CD4-positive, alpha-beta T cell treated with Interleukin-17A for 1 hour (primary cell): ENCODE results near the gene TPCN2.
"Not testable (repeated sequence)": the region's sequence is repeated elsewhere in the genome, so short reads cannot be mapped to it uniquely, and the experiment has no call there.

Source experiments
- DNase-seq: peaks from one replicate; pipeline ENCODE4 v3.0.0-alpha.2; 2020

Gene TPCN2

DNA sequence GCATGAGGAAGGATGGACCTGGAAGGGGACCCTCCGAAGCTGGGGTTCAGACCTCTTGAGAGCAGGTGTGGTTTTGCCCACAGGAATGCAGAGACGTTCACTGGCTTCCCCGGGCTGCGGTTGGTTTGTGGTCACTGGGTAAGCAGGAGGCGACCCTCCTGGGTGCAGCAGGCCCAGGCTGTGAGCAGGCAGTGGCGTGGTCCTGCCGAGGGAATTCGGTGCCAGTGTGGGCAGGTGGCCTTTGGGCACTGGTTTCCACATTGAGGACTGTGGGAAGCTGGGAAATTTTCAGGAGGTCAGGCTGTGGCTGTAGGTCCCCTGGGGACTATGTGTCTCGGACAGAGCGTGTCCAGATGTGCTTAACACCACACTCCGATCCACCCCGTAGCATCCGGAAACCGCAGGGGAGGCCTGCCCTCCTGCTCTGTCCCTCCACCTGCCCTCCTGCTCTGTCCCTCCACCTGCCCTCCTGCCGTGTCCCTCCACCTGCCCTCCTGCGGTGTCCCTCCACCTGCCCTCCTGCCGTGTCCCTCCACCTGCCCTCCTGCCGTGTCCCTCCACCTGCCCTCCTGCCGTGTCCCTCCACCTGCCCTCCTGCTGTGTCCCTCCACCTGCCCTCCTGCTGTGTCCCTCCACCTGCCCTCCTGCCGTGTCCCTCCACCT, 27.5 kb downstream of the TPCN2 start:
- no peak for DNase-seq

DNA sequence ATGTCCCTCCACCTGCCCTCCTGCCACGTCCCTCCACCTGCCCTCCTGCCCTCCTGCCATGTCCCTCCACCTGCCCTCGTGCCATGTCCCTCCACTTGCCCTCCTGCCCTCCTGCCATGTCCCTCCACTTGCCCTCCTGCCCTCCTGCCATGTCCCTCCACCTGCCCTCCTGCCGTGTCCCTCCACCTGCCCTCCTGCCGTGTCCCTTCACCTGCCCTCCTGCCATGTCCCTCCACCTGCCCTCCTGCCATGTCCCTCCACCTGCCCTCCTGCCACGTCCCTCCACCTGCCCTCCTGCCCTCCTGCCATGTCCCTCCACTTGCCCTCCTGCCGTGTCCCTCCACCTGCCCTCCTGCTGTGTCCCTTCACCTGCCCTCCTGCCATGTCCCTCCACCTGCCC, 28.2 kb downstream of the TPCN2 start:
- not testable (repeated sequence) for DNase-seq

DNA sequence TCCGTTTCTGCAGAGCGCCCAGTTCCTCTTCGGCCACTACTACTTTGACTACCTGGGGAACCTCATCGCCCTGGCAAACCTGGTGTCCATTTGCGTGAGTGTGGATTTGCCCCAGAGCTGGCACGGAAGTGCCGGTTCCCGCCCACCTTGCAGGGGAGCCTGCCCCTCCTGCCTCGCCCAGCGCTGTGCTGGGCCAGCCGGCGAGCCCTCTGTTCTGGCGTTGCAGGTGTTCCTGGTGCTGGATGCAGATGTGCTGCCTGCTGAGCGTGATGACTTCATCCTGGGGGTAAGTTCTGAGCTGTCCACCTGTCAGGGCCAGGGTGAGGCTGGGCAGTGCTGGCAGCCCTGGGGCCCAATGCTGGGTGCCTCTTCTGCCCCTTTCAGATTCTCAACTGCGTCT, 29.8 kb downstream of the TPCN2 start:
- DNase-seq, result no peak

DNA sequence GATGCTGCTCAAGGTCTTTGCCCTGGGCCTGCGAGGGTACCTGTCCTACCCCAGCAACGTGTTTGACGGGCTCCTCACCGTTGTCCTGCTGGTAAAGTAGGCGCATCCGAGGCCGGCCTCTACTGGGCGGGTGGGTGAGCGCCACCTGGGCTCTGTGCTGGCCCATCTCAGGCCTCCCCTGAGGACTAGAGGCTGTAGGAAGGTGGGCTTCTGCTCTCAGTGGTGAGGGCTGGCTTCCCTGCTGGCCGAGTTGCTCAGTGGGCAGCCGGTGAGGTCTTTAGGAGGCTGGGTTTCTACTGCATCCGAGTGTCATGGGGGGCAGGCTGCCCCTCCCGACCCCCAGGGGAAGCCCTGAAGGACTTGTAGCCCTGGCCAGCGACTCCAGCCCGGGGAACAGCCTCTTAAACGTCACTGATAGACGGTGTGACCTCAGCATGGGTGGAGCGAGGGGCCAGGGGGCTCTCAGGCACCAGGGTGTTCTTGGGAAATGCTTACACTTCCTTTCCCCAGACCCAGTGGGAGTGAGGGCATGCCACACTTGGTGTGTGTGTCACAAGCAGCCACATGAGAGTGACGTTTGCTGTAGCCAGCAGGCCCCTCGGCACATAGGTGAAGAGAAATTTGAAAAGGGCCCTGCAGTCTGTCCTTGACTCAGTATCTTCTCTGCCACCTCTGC, 30.3 kb downstream of the TPCN2 start:
- DNase-seq, result peak; percentile 9

DNA sequence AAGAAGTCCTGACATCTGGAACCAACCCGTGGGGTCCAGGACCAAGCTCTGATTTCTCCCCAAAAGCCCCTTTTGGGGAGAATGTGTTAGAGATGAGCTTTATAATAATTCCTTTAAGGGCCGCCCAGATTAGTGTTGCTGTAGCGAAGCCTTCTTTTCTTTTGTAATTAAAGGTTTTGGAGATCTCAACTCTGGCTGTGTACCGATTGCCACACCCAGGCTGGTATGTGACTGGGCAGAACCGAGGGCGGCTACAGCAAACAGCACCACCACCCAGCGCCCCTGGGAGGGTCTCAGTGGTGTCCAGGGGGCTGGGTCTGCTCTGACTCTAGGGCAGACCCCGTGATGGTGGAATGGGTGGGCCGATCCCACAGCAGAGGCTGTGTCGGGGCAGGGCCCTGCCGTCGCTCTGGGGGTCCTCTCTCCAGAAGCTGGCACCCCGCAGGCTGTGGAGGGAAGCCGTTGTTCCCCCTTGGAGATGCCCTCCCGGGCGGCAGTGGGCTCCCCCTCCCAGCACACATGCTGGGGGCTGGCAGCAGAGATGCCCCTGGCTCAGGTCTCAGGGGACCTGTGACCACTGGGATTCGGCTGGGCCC, 31.0 kb downstream of the TPCN2 start:
- no peak for DNase-seq

DNA sequence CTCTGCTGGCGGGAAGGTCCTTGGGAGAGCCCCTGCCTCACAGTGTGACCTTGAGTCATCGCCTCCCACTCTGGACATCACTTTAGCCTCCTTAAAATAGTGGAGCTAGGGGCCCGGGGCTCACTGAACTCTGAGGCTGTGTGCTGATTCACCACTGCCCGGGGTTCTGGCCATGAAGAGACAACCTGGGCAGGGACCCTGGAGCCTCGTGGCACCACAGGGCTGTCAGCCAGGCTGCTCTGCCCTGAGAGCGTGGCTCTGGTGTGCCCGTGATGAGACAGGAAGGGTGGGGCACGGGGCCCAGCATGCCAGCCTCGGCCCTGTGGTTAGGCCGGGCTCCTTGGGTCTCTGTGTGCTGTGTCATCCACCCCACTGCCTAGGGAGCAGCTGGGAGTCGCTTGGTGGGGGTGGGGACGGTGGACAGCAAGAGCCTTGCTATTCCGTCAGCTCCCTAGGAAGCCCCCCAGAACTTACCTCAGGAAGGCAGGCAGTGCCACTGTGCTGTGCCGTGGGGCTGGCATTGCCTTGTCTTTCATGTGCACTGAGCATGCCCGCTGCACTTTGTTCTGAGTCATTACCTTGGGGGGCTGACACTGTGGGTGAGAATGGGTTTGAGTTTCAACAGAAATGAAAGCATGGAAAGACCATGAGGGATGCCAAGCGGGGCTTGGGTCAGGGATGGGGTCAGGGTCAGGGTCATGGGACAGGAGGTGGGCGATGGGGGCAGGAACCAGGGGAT, 31.7 kb downstream of the TPCN2 start:
- peak; percentile 37 for DNase-seq

DNA sequence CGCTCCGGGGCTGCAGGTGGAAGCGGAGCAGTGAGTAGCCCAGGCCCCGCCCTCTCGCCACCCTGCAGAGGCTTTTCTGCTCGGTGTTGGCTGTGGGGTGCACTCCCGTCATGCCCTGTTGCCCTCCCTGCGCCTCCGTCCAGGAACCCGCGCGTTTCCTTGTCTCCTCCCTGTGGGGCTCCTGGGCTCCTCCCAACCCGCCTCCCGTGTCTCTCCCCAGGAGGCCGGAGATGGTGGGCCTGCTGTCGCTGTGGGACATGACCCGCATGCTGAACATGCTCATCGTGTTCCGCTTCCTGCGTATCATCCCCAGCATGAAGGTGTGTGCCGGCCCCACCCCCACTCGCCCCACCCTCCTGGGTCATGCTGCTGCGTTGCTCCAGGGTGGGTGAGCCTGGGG, 32.4 kb downstream of the TPCN2 start:
- no peak for DNase-seq

DNA sequence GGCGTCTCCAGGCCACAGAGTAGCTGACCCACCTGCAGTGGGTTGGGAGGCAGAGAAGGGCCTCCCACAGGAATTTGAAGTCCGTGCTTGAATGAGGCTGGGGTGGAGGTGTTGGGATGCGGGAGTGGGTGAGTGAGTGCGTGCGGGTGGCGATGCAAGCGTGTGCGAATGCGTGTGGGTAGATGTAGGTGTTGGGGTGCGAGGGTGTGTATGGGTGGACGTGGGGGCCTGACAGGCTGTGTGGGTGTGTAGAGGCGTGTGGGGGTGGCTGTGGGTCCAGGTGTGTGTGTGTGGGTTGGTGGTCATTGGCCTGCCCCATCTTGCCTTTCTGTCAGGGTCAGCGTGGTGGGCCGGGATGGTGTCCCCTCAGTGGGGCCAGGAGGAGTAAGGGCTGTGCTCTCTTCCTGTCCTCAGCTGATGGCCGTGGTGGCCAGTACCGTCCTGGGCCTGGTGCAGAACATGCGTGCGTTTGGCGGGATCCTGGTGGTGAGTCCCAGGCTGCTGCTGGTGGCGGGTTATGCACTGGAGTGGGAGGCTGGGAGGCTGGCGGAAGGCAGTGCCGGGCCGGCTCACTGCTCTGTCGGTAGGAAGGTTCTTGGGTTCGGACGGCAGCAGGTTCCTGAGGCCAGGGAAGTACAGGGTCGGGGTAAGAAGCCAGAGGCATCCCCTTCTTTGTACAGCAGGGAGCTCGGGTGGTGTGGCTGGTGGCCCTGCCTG, 35.0 kb downstream of the TPCN2 start:
- DNase-seq, result no peak

DNA sequence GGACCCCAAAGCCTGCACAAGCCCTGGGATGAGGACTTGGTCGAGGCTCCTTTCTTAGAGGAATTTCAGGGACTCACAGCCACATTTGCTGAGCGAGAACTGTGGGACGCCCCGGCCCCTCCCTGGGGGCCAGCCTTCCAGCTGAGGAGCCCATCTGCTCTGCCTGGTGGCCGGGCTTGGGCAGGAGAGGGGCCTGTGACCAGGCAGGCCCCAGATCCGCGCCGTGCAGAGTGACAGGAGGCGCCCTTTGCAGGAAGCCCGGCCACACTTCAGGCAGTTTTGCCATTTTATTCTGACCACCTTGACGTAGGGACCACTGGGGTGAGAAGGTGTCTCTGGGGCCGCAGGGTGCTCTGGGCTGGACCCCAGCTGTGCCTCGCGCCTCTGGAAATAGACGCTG, 35.6 kb downstream of the TPCN2 start:
- no peak for DNase-seq

DNA sequence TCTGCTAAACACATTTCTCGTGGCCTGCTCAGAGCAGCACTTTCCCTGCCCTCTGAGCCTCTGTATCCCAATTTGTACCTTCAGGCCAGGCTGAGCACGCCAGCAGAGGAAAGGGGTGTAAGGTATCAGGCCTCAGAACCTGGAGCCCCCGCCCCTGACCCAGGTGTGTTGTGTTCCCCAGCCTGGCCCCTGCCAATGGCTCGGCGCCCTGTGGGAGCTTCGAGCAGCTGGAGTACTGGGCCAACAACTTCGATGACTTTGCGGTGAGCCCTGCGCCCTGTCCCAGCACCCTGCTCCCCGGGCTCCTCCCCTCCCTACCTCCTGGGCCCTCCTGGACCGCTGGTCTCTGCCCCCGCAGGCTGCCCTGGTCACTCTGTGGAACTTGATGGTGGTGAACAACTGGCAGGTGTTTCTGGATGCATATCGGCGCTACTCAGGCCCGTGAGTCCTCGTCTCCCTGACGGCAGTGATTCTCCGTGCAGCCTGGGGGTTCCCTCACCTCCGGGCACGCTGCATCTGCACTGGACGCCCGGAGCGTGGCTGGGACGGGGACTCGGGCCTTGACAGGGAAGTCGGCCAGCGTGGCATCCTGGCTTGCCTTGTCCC, 36.9 kb downstream of the TPCN2 start:
- DNase-seq, result no peak

DNA sequence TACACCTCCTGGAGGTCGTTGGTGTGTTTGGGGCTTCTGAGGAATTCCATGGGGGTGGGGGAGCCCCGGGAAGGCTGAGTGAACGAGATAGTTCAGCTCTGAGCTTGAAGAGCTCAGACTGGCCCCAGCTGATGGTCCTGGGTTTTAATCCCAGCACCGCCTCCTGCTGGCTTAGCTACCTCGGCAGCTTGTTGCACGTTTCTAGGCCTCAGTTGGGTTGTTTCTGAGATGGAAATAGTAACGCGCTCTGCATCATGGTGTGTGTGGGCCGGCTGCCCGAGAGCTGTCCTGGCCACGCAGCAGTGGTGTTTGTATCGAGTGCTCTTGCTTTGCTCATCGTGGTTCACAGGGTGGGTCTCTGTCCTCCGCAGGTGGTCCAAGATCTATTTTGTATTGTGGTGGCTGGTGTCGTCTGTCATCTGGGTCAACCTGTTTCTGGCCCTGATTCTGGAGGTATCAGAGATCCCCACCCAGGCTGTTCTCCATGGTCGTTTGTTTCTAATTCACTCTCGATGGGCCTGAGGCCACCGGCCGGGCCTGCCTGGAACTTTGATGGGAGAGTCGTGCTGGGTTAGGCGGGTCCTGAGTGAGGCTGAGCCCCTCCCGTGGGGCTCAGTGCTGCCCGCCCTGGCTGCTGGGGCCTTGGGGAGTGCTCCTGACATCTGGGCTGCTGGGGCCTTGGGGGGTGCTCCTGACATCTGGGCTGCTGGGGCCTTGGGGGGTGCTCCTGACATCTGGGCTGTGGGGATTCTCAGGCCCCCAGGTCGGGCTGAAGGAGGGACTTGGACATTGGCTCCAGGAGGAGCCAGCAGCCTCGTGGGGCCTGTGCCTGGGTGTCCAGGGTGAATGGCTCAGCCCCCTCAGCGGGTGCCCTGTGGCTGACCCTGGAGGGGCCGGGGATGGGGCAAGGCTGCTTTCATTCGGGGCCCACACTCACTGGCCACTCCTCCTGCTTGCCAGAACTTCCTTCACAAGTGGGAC, 37.7 kb downstream of the TPCN2 start:
- no peak for DNase-seq

DNA sequence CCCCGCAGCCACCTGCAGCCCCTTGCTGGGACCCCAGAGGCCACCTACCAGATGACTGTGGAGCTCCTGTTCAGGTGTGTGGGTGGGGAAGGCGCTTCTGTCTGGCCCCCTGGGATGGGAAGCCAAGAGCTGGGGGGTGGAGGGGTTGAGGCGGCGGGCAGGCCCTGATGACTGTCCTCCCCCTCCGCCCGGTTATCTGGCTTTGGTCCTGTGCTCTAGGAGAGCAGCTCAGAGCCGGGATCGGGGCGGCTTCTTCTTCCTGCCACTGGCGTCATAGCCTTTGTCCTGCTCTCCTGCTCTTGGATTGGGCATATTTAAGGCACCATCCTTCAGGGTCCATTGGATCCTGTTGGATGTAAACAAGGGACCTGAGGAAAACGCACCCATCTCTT, 38.4 kb downstream of the TPCN2 start:
- DNase-seq, result no peak

DNA sequence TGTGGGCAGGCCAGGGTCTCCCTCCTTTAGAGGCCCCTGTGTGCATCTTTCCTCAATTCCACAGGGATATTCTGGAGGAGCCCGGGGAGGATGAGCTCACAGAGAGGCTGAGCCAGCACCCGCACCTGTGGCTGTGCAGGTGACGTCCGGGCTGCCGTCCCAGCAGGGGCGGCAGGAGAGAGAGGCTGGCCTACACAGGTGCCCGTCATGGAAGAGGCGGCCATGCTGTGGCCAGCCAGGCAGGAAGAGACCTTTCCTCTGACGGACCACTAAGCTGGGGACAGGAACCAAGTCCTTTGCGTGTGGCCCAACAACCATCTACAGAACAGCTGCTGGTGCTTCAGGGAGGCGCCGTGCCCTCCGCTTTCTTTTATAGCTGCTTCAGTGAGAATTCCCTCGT, 39.1 kb downstream of the TPCN2 start:
- DNase-seq, result no peak

DNA sequence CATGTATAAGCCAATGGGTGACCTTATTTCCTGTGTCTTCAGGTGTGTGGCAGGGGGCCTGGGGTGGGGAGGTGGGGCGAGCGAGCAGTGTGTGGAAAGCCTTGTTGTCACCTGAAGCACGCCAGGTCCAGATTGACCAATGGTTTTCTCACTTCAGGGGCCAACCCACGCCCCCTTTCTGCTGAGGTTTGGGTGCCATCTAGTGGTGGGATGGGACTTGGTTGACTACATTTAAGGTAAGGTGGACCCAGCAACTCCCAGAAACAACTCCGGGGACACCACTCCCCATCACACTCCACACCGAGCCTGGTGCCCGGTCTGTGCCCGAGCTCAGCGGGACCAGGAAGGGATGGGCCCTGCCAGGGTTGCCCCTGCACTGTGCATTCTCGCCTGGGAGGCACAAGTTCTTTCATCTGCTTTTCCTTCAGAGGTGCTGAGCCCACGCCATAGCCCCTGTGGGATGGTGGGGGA, 40.0 kb downstream of the TPCN2 start:
- peak; percentile 66 for DNase-seq

DNA sequence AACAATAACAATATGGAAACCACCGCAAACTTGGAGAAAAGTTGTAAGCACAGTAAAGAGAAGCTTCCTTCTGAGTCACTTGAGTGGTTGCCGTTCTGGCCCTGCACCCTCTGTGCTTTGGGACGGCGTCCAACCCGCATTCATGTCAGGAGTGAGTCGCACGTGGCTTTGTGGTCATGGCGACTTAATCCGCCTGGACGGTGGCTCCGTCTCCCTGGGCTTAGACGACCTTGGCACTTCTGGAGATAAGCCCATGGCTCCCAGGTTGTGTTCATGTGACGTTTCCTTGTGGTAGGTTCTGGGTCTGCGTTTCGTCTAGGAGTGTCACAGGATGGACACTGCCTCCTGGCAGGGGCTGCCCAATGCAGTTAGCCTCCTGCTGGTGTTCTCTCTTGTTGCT, 40.5 kb downstream of the TPCN2 start:
- no peak for DNase-seq

DNA sequence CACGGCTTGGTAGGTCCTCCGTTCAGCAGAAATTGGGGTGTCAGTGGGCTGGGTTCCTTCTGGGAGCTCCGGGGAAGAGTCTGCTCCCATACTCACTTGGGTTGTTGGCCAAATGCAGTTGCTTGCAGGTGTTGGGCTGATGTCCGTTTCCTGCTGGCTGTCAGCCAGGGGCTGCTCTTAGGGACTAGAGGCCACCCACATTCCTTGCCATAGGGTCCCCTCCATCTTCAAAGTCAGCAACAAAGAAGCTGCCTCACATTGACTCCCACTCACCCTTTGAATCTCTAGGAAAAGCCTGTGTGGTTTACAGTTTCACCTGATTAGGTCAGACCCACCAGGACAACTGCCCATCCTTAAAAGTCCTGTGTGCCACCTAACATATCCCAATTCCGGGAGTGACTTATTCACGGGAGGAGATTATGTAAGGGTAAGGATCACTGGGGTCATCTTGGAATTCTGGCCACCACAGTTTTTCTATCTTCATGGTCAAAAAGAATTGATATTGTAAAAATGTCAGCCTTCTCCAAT, 43.0 kb downstream of the TPCN2 start:
- no peak for DNase-seq

DNA sequence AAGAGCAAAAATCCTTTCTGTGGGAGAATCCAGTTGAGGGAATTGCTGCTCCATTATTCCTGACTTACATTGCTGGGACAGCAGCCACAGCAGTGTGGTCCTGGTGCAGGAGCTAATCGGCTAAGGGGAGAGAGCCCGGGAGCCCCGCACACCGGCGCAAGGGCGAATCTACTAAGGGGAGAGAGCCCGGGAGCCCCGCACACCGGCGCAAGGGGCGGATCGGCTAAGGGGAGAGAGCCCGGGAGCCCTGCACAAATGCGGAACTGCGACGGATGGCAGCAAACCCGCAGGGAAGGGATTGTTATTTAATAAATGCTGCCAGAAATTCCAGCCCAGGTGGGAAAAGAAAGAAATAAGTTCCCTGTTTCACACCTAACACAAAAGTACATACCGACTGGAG, 43.5 kb downstream of the TPCN2 start:
- no peak for DNase-seq

DNA sequence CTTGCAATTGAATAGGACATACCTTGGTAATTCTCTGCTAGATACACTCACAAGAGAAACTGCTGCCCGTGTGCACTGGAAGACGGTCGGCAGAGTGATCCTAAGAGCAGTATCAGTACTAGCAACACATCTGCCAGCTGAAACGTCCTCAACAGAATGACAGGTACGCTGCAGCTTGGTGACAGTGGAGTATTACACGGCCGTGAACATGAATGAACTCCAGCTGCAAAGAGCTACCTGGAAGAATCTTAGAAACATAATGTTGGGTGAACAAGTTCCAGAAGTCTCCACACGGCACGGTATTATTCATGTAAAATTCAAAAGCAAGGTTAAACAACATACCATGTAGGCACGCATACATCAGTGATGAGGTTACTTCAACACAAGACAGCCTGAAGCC, 44.4 kb downstream of the TPCN2 start:
- DNase-seq, result no peak

DNA sequence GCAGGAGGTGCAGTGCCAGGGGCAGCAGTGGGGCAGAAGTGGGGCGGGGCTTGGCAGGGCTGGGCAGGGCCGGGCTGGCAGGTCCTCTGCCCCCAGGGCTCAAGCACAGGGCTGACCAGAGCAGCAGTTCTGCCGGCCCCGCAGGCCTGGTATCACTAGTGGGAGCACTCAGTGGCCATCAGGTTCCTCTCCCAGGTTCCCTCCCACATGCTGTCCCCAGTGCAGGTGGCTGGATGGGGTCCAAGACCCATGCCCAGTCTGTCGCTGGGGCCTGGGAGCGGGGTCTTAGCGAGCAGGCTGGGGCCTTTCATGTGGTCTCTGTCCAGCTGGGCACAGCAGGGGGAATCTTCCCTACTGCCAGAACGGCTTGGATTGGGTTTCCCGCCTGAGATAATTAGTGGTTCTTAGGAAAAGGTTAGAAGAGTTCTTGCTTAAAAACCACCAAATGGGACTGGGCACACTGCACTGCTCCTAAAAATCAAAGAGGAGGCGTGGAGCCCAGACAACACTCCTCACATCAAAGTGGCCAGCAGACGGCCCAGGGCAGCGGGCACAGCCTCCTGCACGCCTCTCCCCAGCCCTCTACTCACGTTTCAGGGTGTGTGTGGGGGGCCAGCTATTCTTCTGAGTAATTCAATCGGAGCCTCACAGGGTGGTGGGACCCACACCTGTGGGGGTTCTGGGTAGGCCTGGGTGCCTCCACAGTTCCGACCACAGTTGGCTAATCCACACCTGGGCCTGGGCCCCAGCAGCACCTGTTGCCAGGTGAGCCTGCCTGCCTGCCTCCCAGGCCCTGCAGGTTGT, 45.6 kb downstream of the TPCN2 start:
- no peak for DNase-seq

DNA sequence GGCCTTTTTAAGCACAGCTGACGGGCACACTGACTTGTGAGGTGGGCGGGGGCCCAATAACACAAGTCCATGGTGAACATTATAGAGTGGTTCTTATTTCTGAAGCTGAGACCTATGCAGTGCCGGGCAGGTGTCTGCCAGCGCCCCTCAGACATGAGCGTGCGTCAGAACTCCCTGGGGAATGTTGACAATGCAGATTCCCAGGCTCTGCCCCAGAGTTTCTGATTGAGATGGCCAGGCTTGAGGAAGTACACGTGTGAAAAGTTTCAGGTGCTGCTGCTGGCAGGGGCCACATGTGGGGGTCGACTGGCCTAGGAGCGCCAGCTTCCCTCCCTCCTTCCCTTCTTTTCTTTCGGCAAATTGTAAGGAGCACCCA, 46.2 kb downstream of the TPCN2 start:
- no peak for DNase-seq
